T1000 (cell line): ENCODE results near the gene NAV3.

Experiments
- DNase-seq: peaks from one replicate; lab custom pipeline; 2025; ENCODE audit warnings: mixed read lengths; lab: John Stamatoyannopoulos, UW

Gene NAV3

DNA sequence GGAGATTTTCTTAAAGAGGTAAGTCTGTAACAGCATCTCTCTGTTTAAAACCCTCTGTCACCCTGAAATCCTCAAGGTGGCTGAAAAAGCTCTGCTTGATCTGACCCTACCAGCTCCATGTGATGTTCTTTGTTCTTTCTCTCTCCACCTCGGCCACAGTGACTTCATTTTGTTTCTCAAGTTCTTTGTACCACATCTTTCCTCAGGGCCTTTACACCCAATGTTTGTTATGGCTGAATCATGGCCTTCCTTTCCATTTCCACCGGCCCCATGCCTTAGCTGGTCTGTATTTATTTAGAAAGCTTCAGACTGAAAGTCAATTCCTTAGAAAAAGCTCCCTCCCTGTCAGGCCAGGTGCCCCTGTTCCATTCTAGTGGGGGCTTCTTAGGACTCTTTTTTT is 431.2 kb downstream of the NAV3 start:
- DNase-seq: no peak
